PC-9 (cell line): ENCODE measurements around the gene MAP2K5. TPM values are rescaled to one million over a fixed set of nuclear protein-coding genes. Genes with fewer than 3 reads are reported as not detected.

ENCODE experiments used
- BruUV-seq: library from RNA; stranded (reverse); fragments of 400-500 nt; replicated peaks from 2 replicates; lab custom pipeline; 2021; lab: Mats Ljungman, UMichigan
- CTCF ChIA-PET: fragments of 300-600 bp; sonication (Branson Sonifier 250); formaldehyde crosslinking; loops from one replicate; lab custom pipeline; 2022; ENCODE audit warnings: antibody characterized with exemption; lab: Charles Lee
- POLR2A ChIA-PET: fragments of 300-600 bp; sonication (Branson Sonifier 250); formaldehyde crosslinking; loops from one replicate; lab custom pipeline; 2022; ENCODE audit warnings: antibody characterized with exemption; ENCODE audit not compliant: unreplicated experiment; lab: Charles Lee
- DNase-seq, 2 experiments: peaks; one replicate each; pipeline versions ENCODE4 v3.0.0 to v3.0.0-alpha.2; 2015 to 2022; ENCODE audit warnings: mixed read lengths in 1 of 2
- H2AFZ ChIP-seq: fragments of 200-600 bp; sonication (generic); 2 replicates; pipeline ENCODE4 v1.8.1; 2017; ENCODE audit warnings: antibody characterized with exemption
- H3F3A ChIP-seq: fragments of 200-600 bp; sonication (generic); 2 replicates; pipeline ENCODE4 v1.8.1; 2017; ENCODE audit warnings: antibody characterized with exemption, mild to moderate bottlenecking, low read depth; ENCODE audit not compliant: insufficient read depth
- H3K27ac ChIP-seq: fragments of 200-600 bp; sonication (generic); 2 replicates; pipeline ENCODE4 v1.6.1; 2016; ENCODE audit warnings: mixed run types
- H3K27me3 ChIP-seq: fragments of 200-600 bp; sonication (generic); 2 replicates; pipeline ENCODE4 v1.6.1; 2016; ENCODE audit warnings: low read depth, mixed run types; ENCODE audit not compliant: insufficient read depth
- H3K36me3 ChIP-seq: fragments of 200-600 bp; sonication (generic); 2 replicates; pipeline ENCODE4 v1.6.1; 2016; ENCODE audit warnings: low read depth, mixed run types
- H3K4me1 ChIP-seq: fragments of 200-600 bp; sonication (generic); replicated peaks from 2 replicates; pipeline ENCODE4 v1.6.1; 2016; ENCODE audit warnings: mixed run types; ENCODE audit not compliant: insufficient read depth
- H3K4me2 ChIP-seq: fragments of 200-600 bp; sonication (generic); 2 replicates; pipeline ENCODE4 v1.6.1; 2017; ENCODE audit warnings: mixed run types
- H3K4me3 ChIP-seq: fragments of 200-600 bp; sonication (generic); 2 replicates; pipeline ENCODE4 v1.6.1; 2016; ENCODE audit warnings: mixed run types
- H3K79me2 ChIP-seq: fragments of 200-600 bp; sonication (generic); 2 replicates; pipeline ENCODE4 v1.6.1; 2017; ENCODE audit warnings: low read depth, mixed run types
- H3K9me2 ChIP-seq: fragments of 200-600 bp; sonication (generic); 2 replicates; pipeline ENCODE4 v1.8.1; 2017; ENCODE audit warnings: mild to moderate bottlenecking; ENCODE audit not compliant: insufficient read depth
- H3K9me3 ChIP-seq: fragments of 200-600 bp; sonication (generic); 2 replicates; pipeline ENCODE4 v1.8.1; 2016; ENCODE audit warnings: low read depth; ENCODE audit not compliant: insufficient read depth
- H4K20me1 ChIP-seq: fragments of 200-600 bp; sonication (generic); 2 replicates; pipeline ENCODE4 v1.8.1; 2017; ENCODE audit not compliant: insufficient read depth
- EZH2 ChIP-seq: fragments of 200-600 bp; sonication (generic); IDR thresholded peaks from 2 replicates; pipeline ENCODE4 v1.8.0; 2017; ENCODE audit warnings: antibody characterized with exemption, low read depth
- intact Hi-C: fragments of 100-400 bp; cut with micrococcal nuclease; formaldehyde crosslinking; loops from one replicate; pipeline ENCODE4 v1.10.0; 2022; ENCODE audit not compliant: unreplicated experiment
- total RNA-seq: library from RNA; stranded (reverse); gene quantifications from 2 replicates; pipeline ENCODE4 v1.2.3, GENCODE V29; 2021
- TF ChIP-seq, protein P1 (sequence below): fragments of 200-600 bp; sonication (generic); conservative IDR thresholded peaks from 2 replicates; pipeline ENCODE4 v1.6.1; 2017; ENCODE audit warnings: mixed run types, antibody characterized with exemption, mild to moderate bottlenecking, moderate library complexity

Gene MAP2K5
- total RNA-seq, 1 experiment from 2014 or later: 26.9 TPM

DNA sequence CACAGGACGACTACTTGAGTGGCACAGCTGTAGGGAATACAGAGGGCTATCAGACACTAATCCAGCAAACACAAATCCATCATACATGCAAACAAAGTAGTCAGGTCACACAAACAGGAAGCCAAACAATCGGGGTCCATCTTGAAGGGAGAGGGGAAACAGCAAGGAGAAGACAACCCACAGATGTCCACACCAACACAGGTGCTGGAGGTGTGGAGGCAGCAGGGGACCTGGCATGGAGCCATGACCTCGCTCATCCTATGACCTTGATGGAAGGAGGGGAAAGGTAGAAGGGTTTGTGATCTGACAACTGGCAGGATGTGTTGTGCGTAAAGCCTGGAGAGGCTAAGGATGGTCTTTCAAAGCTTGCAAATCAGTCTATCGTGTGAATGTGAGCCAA is 242.9 kb downstream of the MAP2K5 start:
- Histone ChIP-seq H3K79me2 (no peaks in the 10 kb centered on the region), H2AFZ (no peak overlapping the region), H3K4me3 (no peak overlapping the region), H3K36me3 (no peaks in the 10 kb centered on the region), H3K9me2 (no peaks in the 10 kb centered on the region), H3K4me2 (no peak overlapping the region), H3K4me1 (no peaks in the 10 kb centered on the region), H4K20me1 (no peaks in the 10 kb centered on the region), H3F3A (no peaks in the 10 kb centered on the region), H3K9me3 (no peaks in the 10 kb centered on the region), H3K27me3 (no peaks in the 10 kb centered on the region), H3K27ac (no peak overlapping the region)
- DNase-seq: no peak
- TF ChIP-seq EZH2: no peak
- TF ChIP-seq, protein P1, sequence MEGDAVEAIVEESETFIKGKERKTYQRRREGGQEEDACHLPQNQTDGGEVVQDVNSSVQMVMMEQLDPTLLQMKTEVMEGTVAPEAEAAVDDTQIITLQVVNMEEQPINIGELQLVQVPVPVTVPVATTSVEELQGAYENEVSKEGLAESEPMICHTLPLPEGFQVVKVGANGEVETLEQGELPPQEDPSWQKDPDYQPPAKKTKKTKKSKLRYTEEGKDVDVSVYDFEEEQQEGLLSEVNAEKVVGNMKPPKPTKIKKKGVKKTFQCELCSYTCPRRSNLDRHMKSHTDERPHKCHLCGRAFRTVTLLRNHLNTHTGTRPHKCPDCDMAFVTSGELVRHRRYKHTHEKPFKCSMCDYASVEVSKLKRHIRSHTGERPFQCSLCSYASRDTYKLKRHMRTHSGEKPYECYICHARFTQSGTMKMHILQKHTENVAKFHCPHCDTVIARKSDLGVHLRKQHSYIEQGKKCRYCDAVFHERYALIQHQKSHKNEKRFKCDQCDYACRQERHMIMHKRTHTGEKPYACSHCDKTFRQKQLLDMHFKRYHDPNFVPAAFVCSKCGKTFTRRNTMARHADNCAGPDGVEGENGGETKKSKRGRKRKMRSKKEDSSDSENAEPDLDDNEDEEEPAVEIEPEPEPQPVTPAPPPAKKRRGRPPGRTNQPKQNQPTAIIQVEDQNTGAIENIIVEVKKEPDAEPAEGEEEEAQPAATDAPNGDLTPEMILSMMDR: no peak
- POLR2A ChIA-PET: interaction anchor here (0.6 kb wide), 1 partner anchor 65 kb away, joined by 4 read pairs; no protein-coding TSS in a partner anchor
- intact Hi-C loops: no loop called here
- CTCF ChIA-PET: no interaction called here
- no TSS peak for BruUV-seq

DNA sequence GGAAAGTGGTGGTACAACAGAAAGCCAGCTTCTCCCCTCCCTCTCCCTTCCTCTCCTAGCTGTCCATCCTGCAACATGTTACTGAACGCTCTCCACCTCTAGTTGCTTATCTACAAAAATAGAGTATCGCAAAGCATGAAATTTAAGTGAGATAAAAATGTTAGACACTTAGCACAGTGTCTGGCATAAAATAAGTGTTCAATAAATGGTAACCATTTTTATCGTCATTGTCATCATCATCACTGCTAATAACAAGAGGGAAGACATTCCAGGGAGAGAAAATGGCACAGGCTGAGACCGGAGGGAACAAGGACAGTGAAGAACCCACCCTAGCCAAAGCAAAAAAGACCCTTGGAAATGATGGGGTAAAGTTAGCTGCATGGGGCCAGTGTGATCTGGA is 244.1 kb downstream of the MAP2K5 start:
- no peaks in the 10 kb centered on the region for H4K20me1 ChIP-seq
- ChIA-PET POLR2A (no interaction called here), CTCF (no interaction called here)
- H3K27me3 ChIP-seq: no peaks in the 10 kb centered on the region
- intact Hi-C loops: no loop called here
- H3K4me2 ChIP-seq: no peak overlapping the region
- TF ChIP-seq, protein P1: no peak
- TF ChIP-seq EZH2: no peak
- DNase-seq: no peak
- H3K36me3 ChIP-seq: no peaks in the 10 kb centered on the region
- H3K9me3 ChIP-seq: no peaks in the 10 kb centered on the region
- H3K4me1 ChIP-seq: no peaks in the 10 kb centered on the region
- no peak overlapping the region for H3K4me3 ChIP-seq
- H3K79me2 ChIP-seq: no peaks in the 10 kb centered on the region
- no TSS peak for BruUV-seq
- H3K27ac ChIP-seq: no peak overlapping the region
- H3F3A ChIP-seq: no peaks in the 10 kb centered on the region
- H2AFZ ChIP-seq: no peak overlapping the region
- no peaks in the 10 kb centered on the region for H3K9me2 ChIP-seq

DNA sequence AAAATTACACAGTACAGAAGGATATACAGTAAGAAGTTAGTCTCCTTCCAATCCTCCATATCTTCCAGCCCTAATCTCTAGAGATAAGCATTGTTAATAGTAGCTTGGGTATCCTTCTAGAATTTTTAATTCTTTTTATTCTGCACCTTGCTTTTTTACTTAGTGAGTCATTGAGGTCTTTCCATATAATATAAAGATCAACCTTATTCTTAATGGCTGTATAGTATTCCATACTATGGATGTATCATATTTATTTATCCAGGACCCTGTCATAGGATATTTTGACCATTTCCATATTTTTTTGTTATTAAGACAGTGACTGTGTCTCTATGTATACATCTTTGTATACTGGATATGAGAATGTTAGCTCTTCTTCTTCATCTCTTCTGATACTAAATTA is 246.5 kb downstream of the MAP2K5 start:
- Histone ChIP-seq H3K36me3 (no peaks in the 10 kb centered on the region), H3K27ac (no peak overlapping the region), H4K20me1 (no peaks in the 10 kb centered on the region), H3K27me3 (no peaks in the 10 kb centered on the region), H3K4me3 (no peak overlapping the region), H3K4me2 (no peak overlapping the region), H3K9me2 (no peaks in the 10 kb centered on the region), H3K79me2 (no peaks in the 10 kb centered on the region), H2AFZ (no peak overlapping the region), H3F3A (no peaks in the 10 kb centered on the region), H3K4me1 (no peaks in the 10 kb centered on the region), H3K9me3 (no peaks in the 10 kb centered on the region)
- BruUV-seq: no TSS peak
- TF ChIP-seq, protein P1: no peak
- no peak for TF ChIP-seq EZH2
- intact Hi-C loops: no loop called here
- DNase-seq: no peak
- POLR2A ChIA-PET: no interaction called here
- CTCF ChIA-PET: no interaction called here
